Esophagus squamous epithelium (tissue), 4 donors: ENCODE measurements around the gene OR10H5.

Experiments used
- POLR2A ChIP-seq, 4 donors: fragments of 450-650 bp; IDR thresholded peaks; one replicate each; pipeline ENCODE4 v1.6.1; 2017; ENCODE audit warnings: antibody characterized with exemption in 4 of 4, mild to moderate bottlenecking in 4 of 4, moderate library complexity in 3 of 4
- TF ChIP-seq, protein P1 (sequence below), 6 experiments: fragments of 450-650 bp in 4 of 6; fragments of 200-600 bp in 2 of 6; sonication (generic) in 2 of 6; IDR thresholded peaks; one replicate each; pipeline ENCODE4 v1.5.1; 2016 to 2019; ENCODE audit warnings: antibody characterized with exemption in 6 of 6, mild to moderate bottlenecking in 4 of 6, moderate library complexity in 4 of 6

- no peak for TF ChIP-seq POLR2A (IDR thresholded peaks at IDR 0.05)
- TF ChIP-seq, protein P1, sequence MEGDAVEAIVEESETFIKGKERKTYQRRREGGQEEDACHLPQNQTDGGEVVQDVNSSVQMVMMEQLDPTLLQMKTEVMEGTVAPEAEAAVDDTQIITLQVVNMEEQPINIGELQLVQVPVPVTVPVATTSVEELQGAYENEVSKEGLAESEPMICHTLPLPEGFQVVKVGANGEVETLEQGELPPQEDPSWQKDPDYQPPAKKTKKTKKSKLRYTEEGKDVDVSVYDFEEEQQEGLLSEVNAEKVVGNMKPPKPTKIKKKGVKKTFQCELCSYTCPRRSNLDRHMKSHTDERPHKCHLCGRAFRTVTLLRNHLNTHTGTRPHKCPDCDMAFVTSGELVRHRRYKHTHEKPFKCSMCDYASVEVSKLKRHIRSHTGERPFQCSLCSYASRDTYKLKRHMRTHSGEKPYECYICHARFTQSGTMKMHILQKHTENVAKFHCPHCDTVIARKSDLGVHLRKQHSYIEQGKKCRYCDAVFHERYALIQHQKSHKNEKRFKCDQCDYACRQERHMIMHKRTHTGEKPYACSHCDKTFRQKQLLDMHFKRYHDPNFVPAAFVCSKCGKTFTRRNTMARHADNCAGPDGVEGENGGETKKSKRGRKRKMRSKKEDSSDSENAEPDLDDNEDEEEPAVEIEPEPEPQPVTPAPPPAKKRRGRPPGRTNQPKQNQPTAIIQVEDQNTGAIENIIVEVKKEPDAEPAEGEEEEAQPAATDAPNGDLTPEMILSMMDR (IDR thresholded peaks at IDR 0.05), result no peak
Measured at GRCh38 chr19:15843203-15843893, 55.9 kb downstream of the OR10H5 start.
